ENCODE measurements around the gene MINAR1. TPM values are rescaled to one million over a fixed set of nuclear protein-coding genes. Genes with fewer than 3 reads are reported as not detected.
A peak's percentile ranks its signal among the peaks of the same experiment; 100 is the strongest.

MINAR1 gene, protein sequence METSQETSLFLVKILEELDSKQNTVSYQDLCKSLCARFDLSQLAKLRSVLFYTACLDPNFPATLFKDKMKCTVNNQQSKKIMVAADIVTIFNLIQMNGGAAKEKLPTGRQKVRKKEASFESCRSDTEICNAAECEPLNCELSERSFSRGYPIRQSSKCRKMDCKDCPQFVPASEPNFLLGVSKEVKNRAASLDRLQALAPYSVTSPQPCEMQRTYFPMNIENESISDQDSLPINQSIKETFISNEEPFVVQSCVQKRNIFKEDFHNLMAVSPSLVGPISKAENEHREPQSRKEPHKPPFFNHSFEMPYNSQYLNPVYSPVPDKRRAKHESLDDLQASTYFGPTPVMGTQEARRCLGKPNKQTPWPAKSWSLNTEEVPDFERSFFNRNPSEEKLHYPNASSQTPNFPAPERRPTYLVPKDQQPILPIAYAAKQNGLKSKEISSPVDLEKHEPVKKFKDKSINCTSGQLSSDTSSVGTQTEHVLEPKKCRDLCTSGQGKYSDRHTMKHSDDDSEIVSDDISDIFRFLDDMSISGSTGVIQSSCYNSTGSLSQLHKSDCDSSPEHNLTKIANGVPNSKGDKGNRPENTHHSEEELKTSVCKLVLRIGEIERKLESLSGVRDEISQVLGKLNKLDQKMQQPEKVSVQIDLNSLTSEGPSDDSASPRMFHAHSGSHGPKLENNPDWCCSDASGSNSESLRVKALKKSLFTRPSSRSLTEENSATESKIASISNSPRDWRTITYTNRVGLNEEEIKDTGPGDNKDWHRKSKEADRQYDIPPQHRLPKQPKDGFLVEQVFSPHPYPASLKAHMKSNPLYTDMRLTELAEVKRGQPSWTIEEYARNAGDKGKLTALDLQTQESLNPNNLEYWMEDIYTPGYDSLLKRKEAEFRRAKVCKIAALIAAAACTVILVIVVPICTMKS
- total RNA-seq, result 0.30 TPM
- long read RNA-seq, result 0 reads

DNA sequence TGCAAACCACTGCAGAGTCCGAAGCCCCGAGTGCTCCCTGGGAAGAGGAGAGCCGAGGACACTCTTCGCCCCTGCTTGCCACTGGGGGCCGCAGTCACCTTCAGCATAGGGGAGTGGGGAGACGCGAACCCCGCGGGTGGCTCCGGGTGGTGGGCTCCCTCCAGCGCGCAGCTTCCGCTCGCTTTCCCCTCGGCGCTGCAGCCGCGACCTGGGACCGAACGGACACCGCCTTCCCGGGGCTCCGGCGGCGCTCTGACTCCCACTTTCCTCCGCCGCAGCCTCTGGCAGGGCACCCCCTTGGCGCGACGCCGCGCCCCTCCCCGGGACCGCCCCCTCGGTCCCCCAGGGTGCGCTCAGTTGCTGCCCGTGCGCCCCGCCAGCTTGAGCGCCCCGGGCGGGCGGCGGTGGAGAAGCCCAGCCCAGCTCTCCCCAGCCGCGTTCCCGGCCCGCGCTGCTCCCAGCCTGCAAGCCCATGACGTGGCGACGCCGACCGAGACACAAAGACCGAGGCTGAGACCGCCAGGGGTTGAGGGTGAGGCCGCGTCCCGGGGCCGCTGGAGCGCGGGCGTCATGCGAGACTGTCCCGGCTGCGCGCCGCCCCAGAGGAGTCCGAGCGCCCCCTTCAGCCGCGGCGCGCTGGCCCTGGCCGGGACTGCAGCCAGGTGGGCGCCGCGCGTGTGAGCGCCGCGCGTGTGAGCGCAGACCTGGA, at the start of gene MINAR1:
MINAR1 (plus strand) TSS at position 701 of the 709 bp plus-strand sequence. CDS start 23,812 bp downstream, outside the sequence.
- no peak for DNase-seq
- intact Hi-C loops (cut with DNase I), result no loop called here
- no peak for TF ChIP-seq CTCF (IDR thresholded peaks at IDR 0.05)
- peak; percentile 41 to 71 for ATAC-seq
- Histone ChIP-seq H3K27ac (no peak within 1 kb of the TSS), H3K4me3 (peak within 1 kb of the TSS; percentile 42), H3K36me3 (no peaks in the 10 kb centered on the region), H3K9me3 (no peaks in the 10 kb centered on the region), H3K4me1 (peaks cover 16% of the 10 kb centered on the region), H3K27me3 (ENCODE audit: low read depth) (peaks cover 70% of the 10 kb centered on the region)

DNA sequence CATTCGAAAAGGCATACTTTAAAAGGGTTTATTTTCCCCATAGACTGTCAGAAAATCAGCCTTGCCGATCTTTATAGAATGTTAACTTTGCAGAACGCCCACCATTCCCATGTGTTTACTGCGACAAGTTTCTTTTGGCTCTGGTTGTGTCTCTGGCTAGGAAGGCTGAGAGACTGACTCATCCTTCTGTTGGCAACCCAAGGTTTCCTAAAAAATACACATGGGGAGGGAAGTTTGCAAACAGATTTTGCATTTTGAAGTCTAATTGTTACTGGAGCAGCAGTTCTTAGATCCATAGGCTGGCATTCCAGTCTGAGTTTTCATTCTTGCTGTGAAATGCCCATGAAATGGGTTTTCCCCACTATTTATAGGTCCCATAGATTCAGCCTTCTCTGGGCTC, 37.9 kb upstream of the MINAR1 start:
- DNase-seq, result no peak
- no peak for ATAC-seq
- TF ChIP-seq CTCF (IDR thresholded peaks at IDR 0.05), result no peak

DNA sequence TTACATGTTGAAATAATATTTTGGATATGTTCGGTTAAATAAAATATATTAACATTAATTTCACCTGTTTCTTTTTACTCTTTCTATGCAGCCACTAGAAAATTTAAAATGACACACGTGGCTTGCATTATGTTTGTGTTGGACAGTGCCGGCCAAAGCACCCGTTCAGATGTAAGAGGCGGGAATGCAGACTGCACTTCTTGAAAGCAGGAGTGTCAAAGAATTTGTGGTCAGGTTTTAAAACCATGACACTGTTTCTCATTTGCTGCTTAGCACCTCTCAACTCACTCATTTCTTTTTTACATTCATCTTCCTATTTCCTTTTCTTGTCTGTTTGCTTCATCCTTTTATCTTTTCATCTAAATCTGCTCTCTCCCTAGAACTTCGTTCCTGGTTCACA, 35.3 kb upstream of the MINAR1 start:
- no peak for TF ChIP-seq CTCF (IDR thresholded peaks at IDR 0.05)
- intact Hi-C loops (cut with DNase I), result no loop called here
- no peak for ATAC-seq

More for the DNA sequence above, 37.9 kb upstream of the MINAR1 start:
- Histone ChIP-seq H3K4me1 (no peaks in the 10 kb centered on the region), H3K36me3 (no peaks in the 10 kb centered on the region), H3K27ac (no peak overlapping the region), H3K4me3 (no peak overlapping the region), H3K27me3 (ENCODE audit: low read depth) (no peaks in the 10 kb centered on the region), H3K9me3 (no peaks in the 10 kb centered on the region)
- intact Hi-C loops (cut with DNase I), result no loop called here

DNA sequence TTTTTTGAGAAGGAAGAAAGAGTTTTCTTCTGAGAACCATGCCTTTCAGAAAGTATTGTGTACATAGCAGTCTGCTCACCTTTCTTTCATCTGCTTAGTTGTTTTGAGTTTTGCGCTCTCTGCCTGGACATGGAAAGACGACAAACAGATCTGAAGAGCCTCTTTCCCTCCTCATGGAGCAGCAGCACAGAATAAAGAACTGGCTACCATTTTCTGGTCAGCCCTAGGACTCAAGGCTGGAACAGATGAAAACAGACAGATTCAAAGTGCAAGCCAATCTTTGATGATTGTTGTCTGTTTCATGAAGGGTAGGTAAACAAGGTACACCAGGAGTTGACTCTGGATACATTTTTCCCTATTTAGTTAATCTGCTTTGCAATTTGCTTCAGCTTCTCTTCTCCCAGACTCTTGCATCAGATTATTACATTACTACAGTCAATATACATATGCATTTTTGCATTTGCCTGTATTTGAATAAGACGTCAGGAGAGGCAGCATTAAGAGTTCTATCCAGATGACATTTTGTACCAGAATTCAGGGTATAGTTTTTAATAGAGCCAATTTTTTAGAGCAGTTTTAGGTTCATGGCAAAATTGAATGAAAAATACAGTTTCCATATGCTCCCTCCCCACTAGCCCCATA, 34.7 kb upstream of the MINAR1 start:
- Histone ChIP-seq H3K27me3 (ENCODE audit: low read depth) (no peaks in the 10 kb centered on the region), H3K27ac (no peak overlapping the region), H3K9me3 (no peaks in the 10 kb centered on the region), H3K36me3 (no peaks in the 10 kb centered on the region), H3K4me1 (no peaks in the 10 kb centered on the region), H3K4me3 (no peak overlapping the region)
- DNase-seq, result no peak
- no peak for ATAC-seq
- no peak for TF ChIP-seq CTCF (IDR thresholded peaks at IDR 0.05)
- intact Hi-C loops (cut with DNase I), result no loop called here

More for the DNA sequence above, 35.3 kb upstream of the MINAR1 start:
- H3K9me3 ChIP-seq, result no peaks in the 10 kb centered on the region
- H3K4me3 ChIP-seq, result no peak overlapping the region
- no peaks in the 10 kb centered on the region for H3K4me1 ChIP-seq
- H3K27ac ChIP-seq, result no peak overlapping the region
- no peak for DNase-seq
- H3K27me3 ChIP-seq (ENCODE audit: low read depth), result no peaks in the 10 kb centered on the region
- no peaks in the 10 kb centered on the region for H3K36me3 ChIP-seq

GRCh38 chr15:79399606-79400005, 32.5 kb upstream of the MINAR1 start:
- TF ChIP-seq CTCF (IDR thresholded peaks at IDR 0.05), result no peak
- no peak for ATAC-seq
- Histone ChIP-seq H3K36me3 (no peaks in the 10 kb centered on the region), H3K27ac (no peak overlapping the region), H3K4me3 (no peak overlapping the region), H3K27me3 (ENCODE audit: low read depth) (no peaks in the 10 kb centered on the region), H3K4me1 (no peaks in the 10 kb centered on the region), H3K9me3 (no peaks in the 10 kb centered on the region)
- intact Hi-C loops (cut with DNase I), result no loop called here
- DNase-seq, result no peak

All from lower lobe of right lung (tissue), 2 donors.